GM12878 (cell line): ENCODE data around the gene LRBA. TPM values are rescaled to one million over a fixed set of nuclear protein-coding genes. Genes with fewer than 3 reads are reported as not detected.

Source experiments
- ATAC-seq: fragments of 200-7000 bp; cut with Tn5 transposase; 3 replicates; pipeline ENCODE4 v1.9.1; 2020; ENCODE audit warnings: mild to moderate bottlenecking, moderate library complexity
- BruUV-seq: library from RNA; stranded (reverse); fragments of 400-500 nt; replicated peaks from 2 replicates; lab custom pipeline; 2021; lab: Mats Ljungman, UMichigan
- CTCF ChIA-PET: fragments of 300-600 bp; sonication (Branson Sonifier 250); formaldehyde crosslinking; extraction: SDS; loops from one replicate; lab custom pipeline; 2021; ENCODE audit warnings: inconsistent platforms; lab: Yijun Ruan, JAX
- POLR2A ChIA-PET: fragments of 350-600 bp; formaldehyde crosslinking; extraction: SDS; loops from one replicate; lab custom pipeline; 2021; ENCODE audit warnings: inconsistent platforms; lab: Charles Lee
- RAD21 ChIA-PET: fragments of 300-600 bp; sonication (Branson Sonifier 250); formaldehyde crosslinking; loops from one replicate; lab custom pipeline; 2023; ENCODE audit warnings: antibody characterized with exemption; ENCODE audit not compliant: unreplicated experiment; lab: Charles Lee
- SMC1A ChIA-PET: fragments of 300-600 bp; sonication (Branson Sonifier 250); formaldehyde crosslinking; loops from one replicate; lab custom pipeline; 2023; ENCODE audit not compliant: unreplicated experiment, uncharacterized antibody; lab: Charles Lee
- DNase-seq: peaks from one replicate; pipeline ENCODE4 v3.0.0-alpha.2; 2011; ENCODE audit warnings: low read depth, low spot score
- FAIRE-seq: peaks from 3 replicates; lab custom pipeline; 2011; peaks lifted over from hg19 to GRCh38; lab: Jason Lieb, UNC
- H2AFZ ChIP-seq: 2 replicates; pipeline ENCODE4 v1.6.0; 2011; ENCODE audit warnings: low read depth, low read length, control low read depth; ENCODE audit not compliant: control insufficient read depth
- H3K27ac ChIP-seq: 2 replicates; pipeline ENCODE4 v1.5.1; 2011; ENCODE audit warnings: control low read depth; ENCODE audit not compliant: control insufficient read depth, insufficient read depth
- H3K27me3 ChIP-seq, 2 experiments: replicated peaks in 1 of 2; 2 replicates each; pipeline versions ENCODE4 v1.6.0 to v1.6.1; 2011; ENCODE audit warnings: low read length in 1 of 2; ENCODE audit not compliant: control insufficient read depth in 2 of 2, insufficient read depth in 2 of 2
- H3K36me3 ChIP-seq, 2 experiments: 2 replicates each; pipeline ENCODE4 v1.5.1; 2011; ENCODE audit warnings: low read length in 1 of 2; ENCODE audit not compliant: control insufficient read depth in 2 of 2, insufficient read depth in 2 of 2
- H3K4me1 ChIP-seq: 2 replicates; pipeline ENCODE4 v1.6.1; 2011; ENCODE audit warnings: mild to moderate bottlenecking, low read length, moderate library complexity, mixed read lengths; ENCODE audit not compliant: control insufficient read depth, insufficient read depth
- H3K4me2 ChIP-seq: 2 replicates; pipeline ENCODE4 v1.6.0; 2011; ENCODE audit warnings: control low read depth; ENCODE audit not compliant: control insufficient read depth, insufficient read depth
- H3K4me3 ChIP-seq: fragments of 200-600 bp; sonication (generic); 2 replicates; pipeline ENCODE4 v1.5.1; 2016
- H3K79me2 ChIP-seq: 2 replicates; pipeline ENCODE4 v1.6.0; 2011; ENCODE audit warnings: low read length; ENCODE audit not compliant: control insufficient read depth, insufficient read depth
- H3K9ac ChIP-seq: 2 replicates; pipeline ENCODE4 v1.8.0; 2011; ENCODE audit warnings: low read length, control low read depth, mixed read lengths; ENCODE audit not compliant: control insufficient read depth, insufficient read depth
- H3K9me3 ChIP-seq: replicated peaks from 3 replicates; pipeline ENCODE4 v1.5.1; 2011; ENCODE audit warnings: mild to moderate bottlenecking, low read length; ENCODE audit not compliant: control insufficient read depth, insufficient read depth
- H4K20me1 ChIP-seq: 2 replicates; pipeline ENCODE4 v1.6.0; 2011; ENCODE audit not compliant: control insufficient read depth, insufficient read depth
- PAX8 ChIP-seq: fragments of 450-650 bp; IDR thresholded peaks from 2 replicates; pipeline ENCODE4 v1.6.1; 2017; ENCODE audit warnings: mild to moderate bottlenecking, moderate library complexity
- POLR2A ChIP-seq: IDR thresholded peaks from 2 replicates; pipeline ENCODE4 v1.6.1; 2011; ENCODE audit warnings: low read depth, mild to moderate bottlenecking, low read length
- RB1 ChIP-seq: fragments of 450-650 bp; formaldehyde crosslinking; IDR thresholded peaks from 2 replicates; pipeline ENCODE4 v1.6.1; 2017; ENCODE audit warnings: mild to moderate bottlenecking, borderline replicate concordance
- TBL1XR1 ChIP-seq: IDR thresholded peaks from 2 replicates; pipeline ENCODE4 v1.6.1; 2012; ENCODE audit warnings: low read depth, low read length, improper control_type of control experiment
- WGBS: methylation state at CpG from one replicate; pipeline ENCODE4 v1.1.6; 2016; ENCODE audit warnings: low lambda C conversion rate; ENCODE audit not compliant: insufficient replicate concordance, insufficient coverage; ENCODE audit errors: missing lambda C conversion rate; 5-methylcytosine and 5-hydroxymethylcytosine counted together
- in situ Hi-C: fragments of 300-500 bp; cut with MboI; formaldehyde crosslinking; loops from 9 replicates; pipeline ENCODE4 v1.14.3; 2018; ENCODE audit warnings: mixed read lengths
- intact Hi-C: fragments of 100-400 bp; cut with micrococcal nuclease; formaldehyde crosslinking; loops from one replicate; pipeline ENCODE4 v1.14.2; 2022; ENCODE audit not compliant: unreplicated experiment
- polyA plus RNA-seq, 11 experiments: library from polyadenylated mRNA; depleted of rRNA in 4 of 11; unstranded in 6 of 11; stranded (reverse) in 5 of 11; fragments of >200 nt; fragmentation: Nextera tagmentation in 4 of 11; fragmentation: Illumina TruSeq in 1 of 11; extraction: Ambion mirVana in 4 of 11; extraction: Trizol in 1 of 11; gene quantifications; 1 replicate in 1 of 11; 2 replicates in 10 of 11; pipeline versions ENCODE4 v1.2.1 to v1.2.3, GENCODE V29; 2011 to 2016; ENCODE audit warnings: inconsistent platforms in 2 of 11, missing spikeins in 2 of 11, low read depth in 1 of 11
- total RNA-seq, 4 experiments: library from RNA; depleted of rRNA in 3 of 4; stranded (reverse); fragments of >200 nt in 3 of 4; fragmentation: Illumina TruSeq in 1 of 4; extraction: Trizol in 1 of 4; gene quantifications; 2 replicates each; pipeline versions ENCODE4 v1.2.1 to v1.2.3, GENCODE V29; 2013 to 2021
- TF ChIP-seq, protein P1 (sequence below): IDR thresholded peaks from 2 replicates; pipeline ENCODE4 v1.6.1; 2011; ENCODE audit warnings: mild to moderate bottlenecking, low read depth, low read length, moderate library complexity; ENCODE audit not compliant: insufficient replicate concordance
- TF ChIP-seq, protein P2 (sequence below): IDR thresholded peaks from 2 replicates; pipeline ENCODE4 v1.6.1; 2011; ENCODE audit warnings: borderline replicate concordance, low read depth, mild to moderate bottlenecking, moderate library complexity, mixed read lengths, low read length; ENCODE audit not compliant: insufficient read depth; ENCODE audit errors: extremely low read length

Gene LRBA
- total and polyA plus RNA-seq, 10 of the 15 experiments (the other 5 are each of a cell fraction or from before 2014, with no cell fraction given), result 20.3 to 93.4 (median 55.0) TPM

DNA sequence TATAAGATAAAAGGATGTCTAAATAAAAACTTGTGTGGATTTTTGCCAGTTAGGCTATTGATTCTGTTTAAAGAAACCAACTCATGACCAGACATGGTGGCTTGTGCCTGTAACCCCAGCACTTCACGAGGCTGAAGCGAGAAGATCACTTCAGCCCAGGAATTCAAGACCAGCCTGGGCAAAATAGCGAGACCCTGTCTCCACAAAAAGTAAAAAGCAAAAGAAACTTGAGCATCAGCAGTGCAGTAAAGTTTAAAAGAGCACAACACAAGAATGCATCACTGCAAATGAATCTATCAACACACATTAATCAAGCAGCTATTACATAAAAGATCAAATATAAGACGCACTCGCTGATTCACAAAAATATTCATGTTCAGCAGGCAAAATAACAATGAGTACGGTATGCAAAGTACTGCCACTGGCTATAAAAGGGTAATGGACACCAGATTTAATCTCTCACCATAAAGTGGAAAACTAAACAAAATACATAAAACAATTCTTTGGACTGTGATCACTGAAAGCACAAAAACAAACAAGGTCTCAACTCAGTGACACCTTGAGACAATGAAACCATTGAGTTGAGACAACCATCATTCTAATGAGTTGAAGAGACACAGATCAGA lies 41.3 kb downstream of the LRBA start (continued):
- TF ChIP-seq, protein P1, sequence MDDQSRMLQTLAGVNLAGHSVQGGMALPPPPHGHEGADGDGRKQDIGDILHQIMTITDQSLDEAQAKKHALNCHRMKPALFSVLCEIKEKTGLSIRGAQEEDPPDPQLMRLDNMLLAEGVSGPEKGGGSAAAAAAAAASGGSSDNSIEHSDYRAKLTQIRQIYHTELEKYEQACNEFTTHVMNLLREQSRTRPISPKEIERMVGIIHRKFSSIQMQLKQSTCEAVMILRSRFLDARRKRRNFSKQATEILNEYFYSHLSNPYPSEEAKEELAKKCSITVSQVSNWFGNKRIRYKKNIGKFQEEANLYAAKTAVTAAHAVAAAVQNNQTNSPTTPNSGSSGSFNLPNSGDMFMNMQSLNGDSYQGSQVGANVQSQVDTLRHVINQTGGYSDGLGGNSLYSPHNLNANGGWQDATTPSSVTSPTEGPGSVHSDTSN, result no peak
- TF ChIP-seq, all 136 proteins: peak for 0

DNA sequence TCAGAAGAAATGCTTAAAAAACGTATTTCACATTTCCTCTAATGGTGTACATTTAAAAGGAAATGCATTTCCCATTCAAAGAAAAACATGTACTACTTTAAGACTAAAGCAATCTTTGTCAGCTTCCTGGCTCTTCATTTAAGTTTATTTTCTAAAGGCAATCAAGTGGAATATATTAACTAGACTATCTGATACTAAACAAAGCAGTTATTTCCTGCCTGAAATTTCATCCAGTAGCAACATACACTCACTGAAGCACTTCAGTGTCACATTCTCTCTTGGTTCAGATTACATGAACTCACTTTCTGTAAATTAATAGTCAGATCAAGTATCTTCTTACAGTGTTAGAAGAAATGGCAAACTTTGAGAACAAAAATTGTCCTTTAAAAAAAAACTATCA lies 42.5 kb downstream of the LRBA start:
- FAIRE-seq, result no peak
- SMC1A ChIA-PET, result interaction anchor here (0.9 to 6.3 kb wide), 6 partner anchors 11 to 101 kb away, joined by 3 to 61 read pairs (median 4); no protein-coding TSS in a partner anchor
- TF ChIP-seq, protein P2, sequence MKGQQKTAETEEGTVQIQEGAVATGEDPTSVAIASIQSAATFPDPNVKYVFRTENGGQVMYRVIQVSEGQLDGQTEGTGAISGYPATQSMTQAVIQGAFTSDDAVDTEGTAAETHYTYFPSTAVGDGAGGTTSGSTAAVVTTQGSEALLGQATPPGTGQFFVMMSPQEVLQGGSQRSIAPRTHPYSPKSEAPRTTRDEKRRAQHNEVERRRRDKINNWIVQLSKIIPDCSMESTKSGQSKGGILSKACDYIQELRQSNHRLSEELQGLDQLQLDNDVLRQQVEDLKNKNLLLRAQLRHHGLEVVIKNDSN, result no peak
- no peak for TF ChIP-seq PAX8
- no peak for TF ChIP-seq RB1
- no peak for TF ChIP-seq TBL1XR1
- TF ChIP-seq, protein P1, result no peak
- no peak for TF ChIP-seq POLR2A
- Histone ChIP-seq H4K20me1 (no peaks in the 10 kb centered on the region), H3K9me3 (no peaks in the 10 kb centered on the region; the same call in 2 of the 3 replicates), H2AFZ (no peak overlapping the region), H3K4me3 (no peak overlapping the region), H3K4me1 (peaks cover 29% of the 10 kb centered on the region), H3K27me3 (no peaks in the 10 kb centered on the region), H3K79me2 (peaks cover 58% of the 10 kb centered on the region), H3K4me2 (no peak overlapping the region), H3K27ac (no peak overlapping the region; the same call in 1 of the 2 replicates), H3K9ac (no peak overlapping the region), H3K36me3 (no peaks in the 10 kb centered on the region)
- POLR2A ChIA-PET, result interaction anchor here (1.1 to 2.1 kb wide), 2 partner anchors 11 to 30 kb away, joined by 3 to 11 read pairs; no protein-coding TSS in a partner anchor
- in situ Hi-C loops (no loop called here), intact Hi-C loops (no loop called here)
- 0% methylated on average over 1 of the region's 1 CpG for WGBS
- BruUV-seq, result no TSS peak
- no peak for ATAC-seq
- no peak for DNase-seq
- CTCF ChIA-PET, result interaction anchor here (0.7 to 2.7 kb wide), 7 partner anchors 8 to 675 kb away, joined by 3 to 48 read pairs (median 4); no protein-coding TSS in a partner anchor
- RAD21 ChIA-PET, result interaction anchor here (1.2 to 3.7 kb wide), 5 partner anchors 11 to 106 kb away, joined by 3 to 22 read pairs (median 6); partner anchors contain the start of gene LRBA
